GM12878 (cell line): ENCODE measurements around the gene CALCR. TPM values are rescaled to one million over a fixed set of nuclear protein-coding genes. Genes with fewer than 3 reads are reported as not detected.
"Not testable (repeated sequence)": the region's sequence is repeated elsewhere in the genome, so short reads cannot be mapped to it uniquely, and the experiment has no call there.

Experiments
- ATAC-seq: fragments of 200-7000 bp; cut with Tn5 transposase; 3 replicates; pipeline ENCODE4 v1.9.1; 2020; ENCODE audit warnings: mild to moderate bottlenecking, moderate library complexity
- BruUV-seq: library from RNA; stranded (reverse); fragments of 400-500 nt; replicated peaks from 2 replicates; lab custom pipeline; 2021; lab: Mats Ljungman, UMichigan
- CTCF ChIA-PET: fragments of 300-600 bp; sonication (Branson Sonifier 250); formaldehyde crosslinking; extraction: SDS; loops from one replicate; lab custom pipeline; 2021; ENCODE audit warnings: inconsistent platforms; lab: Yijun Ruan, JAX
- POLR2A ChIA-PET: fragments of 350-600 bp; formaldehyde crosslinking; extraction: SDS; loops from one replicate; lab custom pipeline; 2021; ENCODE audit warnings: inconsistent platforms; lab: Charles Lee
- RAD21 ChIA-PET: fragments of 300-600 bp; sonication (Branson Sonifier 250); formaldehyde crosslinking; loops from one replicate; lab custom pipeline; 2023; ENCODE audit warnings: antibody characterized with exemption; ENCODE audit not compliant: unreplicated experiment; lab: Charles Lee
- SMC1A ChIA-PET: fragments of 300-600 bp; sonication (Branson Sonifier 250); formaldehyde crosslinking; loops from one replicate; lab custom pipeline; 2023; ENCODE audit not compliant: unreplicated experiment, uncharacterized antibody; lab: Charles Lee
- DNase-seq: peaks from one replicate; pipeline ENCODE4 v3.0.0-alpha.2; 2011; ENCODE audit warnings: low read depth, low spot score
- FAIRE-seq: peaks from 3 replicates; lab custom pipeline; 2011; peaks lifted over from hg19 to GRCh38; lab: Jason Lieb, UNC
- H2AFZ ChIP-seq: 2 replicates; pipeline ENCODE4 v1.6.0; 2011; ENCODE audit warnings: low read depth, low read length, control low read depth; ENCODE audit not compliant: control insufficient read depth
- H3K27ac ChIP-seq: 2 replicates; pipeline ENCODE4 v1.5.1; 2011; ENCODE audit warnings: control low read depth; ENCODE audit not compliant: control insufficient read depth, insufficient read depth
- H3K27me3 ChIP-seq, 2 experiments: replicated peaks in 1 of 2; 2 replicates each; pipeline versions ENCODE4 v1.6.0 to v1.6.1; 2011; ENCODE audit warnings: low read length in 1 of 2; ENCODE audit not compliant: control insufficient read depth in 2 of 2, insufficient read depth in 2 of 2
- H3K36me3 ChIP-seq, 2 experiments: 2 replicates each; pipeline ENCODE4 v1.5.1; 2011; ENCODE audit warnings: low read length in 1 of 2; ENCODE audit not compliant: control insufficient read depth in 2 of 2, insufficient read depth in 2 of 2
- H3K4me1 ChIP-seq: 2 replicates; pipeline ENCODE4 v1.6.1; 2011; ENCODE audit warnings: mild to moderate bottlenecking, low read length, moderate library complexity, mixed read lengths; ENCODE audit not compliant: control insufficient read depth, insufficient read depth
- H3K4me2 ChIP-seq: 2 replicates; pipeline ENCODE4 v1.6.0; 2011; ENCODE audit warnings: control low read depth; ENCODE audit not compliant: control insufficient read depth, insufficient read depth
- H3K4me3 ChIP-seq: fragments of 200-600 bp; sonication (generic); 2 replicates; pipeline ENCODE4 v1.5.1; 2016
- H3K79me2 ChIP-seq: 2 replicates; pipeline ENCODE4 v1.6.0; 2011; ENCODE audit warnings: low read length; ENCODE audit not compliant: control insufficient read depth, insufficient read depth
- H3K9ac ChIP-seq: 2 replicates; pipeline ENCODE4 v1.8.0; 2011; ENCODE audit warnings: low read length, control low read depth, mixed read lengths; ENCODE audit not compliant: control insufficient read depth, insufficient read depth
- H3K9me3 ChIP-seq: replicated peaks from 3 replicates; pipeline ENCODE4 v1.5.1; 2011; ENCODE audit warnings: mild to moderate bottlenecking, low read length; ENCODE audit not compliant: control insufficient read depth, insufficient read depth
- H4K20me1 ChIP-seq: 2 replicates; pipeline ENCODE4 v1.6.0; 2011; ENCODE audit not compliant: control insufficient read depth, insufficient read depth
- DPF2 ChIP-seq: fragments of 450-650 bp; IDR thresholded peaks from 2 replicates; pipeline ENCODE4 v1.6.1; 2017; ENCODE audit warnings: mild to moderate bottlenecking
- EGR1 ChIP-seq, 2 experiments: IDR thresholded peaks; 1 replicate in 1 of 2; 2 replicates in 1 of 2; pipeline ENCODE4 v1.6.1; 2011 to 2012; ENCODE audit warnings: low read depth in 2 of 2, low read length in 2 of 2, borderline replicate concordance in 1 of 2, mild to moderate bottlenecking in 1 of 2, moderate library complexity in 1 of 2
- ESRRA ChIP-seq: IDR thresholded peaks from 2 replicates; pipeline ENCODE4 v1.6.1; 2012; ENCODE audit warnings: mild to moderate bottlenecking, low read length, improper control_type of control experiment
- IRF4 ChIP-seq: IDR thresholded peaks from 2 replicates; pipeline ENCODE4 v1.6.1; 2011; ENCODE audit warnings: low read depth, low read length
- POU2F2 ChIP-seq: IDR thresholded peaks from 3 replicates; pipeline ENCODE4 v1.6.1; 2011; ENCODE audit warnings: low read depth, mild to moderate bottlenecking, low read length, borderline replicate concordance
- RAD51 ChIP-seq: fragments of 450-650 bp; IDR thresholded peaks from 2 replicates; pipeline ENCODE4 v1.6.1; 2016; ENCODE audit warnings: moderate library complexity, mild to moderate bottlenecking, inconsistent platforms
- SIX5 ChIP-seq: IDR thresholded peaks from 2 replicates; pipeline ENCODE4 v1.6.1; 2011; ENCODE audit warnings: mild to moderate bottlenecking, low read depth, low read length, moderate library complexity; ENCODE audit not compliant: severe bottlenecking
- SPI1 ChIP-seq: IDR thresholded peaks from 2 replicates; pipeline ENCODE4 v1.6.1; 2011; ENCODE audit warnings: low read depth, mild to moderate bottlenecking, low read length, moderate library complexity, borderline replicate concordance; ENCODE audit not compliant: insufficient read depth
- USF1 ChIP-seq: IDR thresholded peaks from 2 replicates; pipeline ENCODE4 v1.6.1; 2011; ENCODE audit warnings: borderline replicate concordance, low read depth, mild to moderate bottlenecking, moderate library complexity, mixed read lengths, low read length; ENCODE audit not compliant: insufficient read depth; ENCODE audit errors: extremely low read length
- WRNIP1 ChIP-seq: IDR thresholded peaks from 2 replicates; pipeline ENCODE4 v1.6.1; 2011; ENCODE audit warnings: low read depth, low read length, improper control_type of control experiment, borderline replicate concordance
- ZNF384 ChIP-seq: IDR thresholded peaks from 2 replicates; pipeline ENCODE4 v1.6.1; 2012; ENCODE audit warnings: low read depth, mild to moderate bottlenecking, low read length, improper control_type of control experiment, borderline replicate concordance
- ZSCAN29 ChIP-seq: fragments of 450-650 bp; IDR thresholded peaks from 2 replicates; pipeline ENCODE4 v1.6.1; 2017; ENCODE audit warnings: mild to moderate bottlenecking, moderate library complexity
- WGBS: methylation state at CpG from one replicate; pipeline ENCODE4 v1.1.6; 2016; ENCODE audit warnings: low lambda C conversion rate; ENCODE audit not compliant: insufficient replicate concordance, insufficient coverage; ENCODE audit errors: missing lambda C conversion rate; 5-methylcytosine and 5-hydroxymethylcytosine counted together
- in situ Hi-C: fragments of 300-500 bp; cut with MboI; formaldehyde crosslinking; loops from 9 replicates; pipeline ENCODE4 v1.14.3; 2018; ENCODE audit warnings: mixed read lengths
- intact Hi-C: fragments of 100-400 bp; cut with micrococcal nuclease; formaldehyde crosslinking; loops from one replicate; pipeline ENCODE4 v1.14.2; 2022; ENCODE audit not compliant: unreplicated experiment
- polyA plus RNA-seq, 11 experiments: library from polyadenylated mRNA; depleted of rRNA in 4 of 11; unstranded in 6 of 11; stranded (reverse) in 5 of 11; fragments of >200 nt; fragmentation: Nextera tagmentation in 4 of 11; fragmentation: Illumina TruSeq in 1 of 11; extraction: Ambion mirVana in 4 of 11; extraction: Trizol in 1 of 11; gene quantifications; 1 replicate in 1 of 11; 2 replicates in 10 of 11; pipeline versions ENCODE4 v1.2.1 to v1.2.3, GENCODE V29; 2011 to 2016; ENCODE audit warnings: inconsistent platforms in 2 of 11, missing spikeins in 2 of 11, low read depth in 1 of 11
- total RNA-seq, 4 experiments: library from RNA; depleted of rRNA in 3 of 4; stranded (reverse); fragments of >200 nt in 3 of 4; fragmentation: Illumina TruSeq in 1 of 4; extraction: Trizol in 1 of 4; gene quantifications; 2 replicates each; pipeline versions ENCODE4 v1.2.1 to v1.2.3, GENCODE V29; 2013 to 2021
- TF ChIP-seq, protein P1 (sequence below): fragments of 450-650 bp; IDR thresholded peaks from 2 replicates; pipeline ENCODE4 v1.6.1; 2016; ENCODE audit warnings: mild to moderate bottlenecking

The CALCR gene
- total and polyA plus RNA-seq, 10 of the 15 experiments (the other 5 are each of a cell fraction or from before 2014, with no cell fraction given) = not detected

DNA sequence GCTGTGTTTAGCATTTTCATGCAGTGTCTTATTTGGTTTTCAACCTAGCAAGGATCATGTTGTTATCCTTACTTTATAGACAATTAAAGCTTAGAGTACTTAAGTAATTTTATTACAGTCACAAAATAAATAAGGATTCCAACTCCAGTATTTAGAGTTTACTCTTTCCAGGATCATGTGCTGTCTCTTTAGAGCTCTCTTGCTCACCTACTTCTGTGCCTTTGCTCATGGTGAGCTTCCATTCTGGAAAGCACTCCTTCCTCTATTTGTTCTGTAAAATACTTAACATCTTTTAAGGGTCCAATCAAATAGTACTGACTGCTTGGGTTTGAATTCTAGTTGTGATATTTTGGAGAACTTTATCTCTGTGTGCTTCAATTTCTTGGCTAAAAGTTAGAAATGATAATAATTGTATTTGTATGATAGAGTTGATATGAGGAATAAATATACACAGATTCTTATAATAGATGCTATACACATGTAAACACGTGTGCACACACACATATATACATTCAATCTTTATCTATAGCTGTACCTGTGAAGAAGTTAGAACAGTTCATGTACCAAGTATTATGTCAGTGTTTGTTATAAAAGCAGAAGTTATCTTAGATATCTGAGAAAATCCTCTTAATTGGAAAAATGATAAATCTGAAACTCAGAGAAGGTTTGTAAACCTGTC, 18.2 kb upstream of the CALCR start:
- H2AFZ ChIP-seq = no peak overlapping the region
- H3K4me2 ChIP-seq = no peak overlapping the region
- no peak overlapping the region for H3K9ac ChIP-seq
- in situ Hi-C loops = no loop called here
- FAIRE-seq = no peak
- POLR2A ChIA-PET = no interaction called here
- H4K20me1 ChIP-seq = no peaks in the 10 kb centered on the region
- H3K9me3 ChIP-seq = no peaks in the 10 kb centered on the region
- no TSS peak for BruUV-seq
- H3K79me2 ChIP-seq = no peaks in the 10 kb centered on the region
- TF ChIP-seq, protein P1, sequence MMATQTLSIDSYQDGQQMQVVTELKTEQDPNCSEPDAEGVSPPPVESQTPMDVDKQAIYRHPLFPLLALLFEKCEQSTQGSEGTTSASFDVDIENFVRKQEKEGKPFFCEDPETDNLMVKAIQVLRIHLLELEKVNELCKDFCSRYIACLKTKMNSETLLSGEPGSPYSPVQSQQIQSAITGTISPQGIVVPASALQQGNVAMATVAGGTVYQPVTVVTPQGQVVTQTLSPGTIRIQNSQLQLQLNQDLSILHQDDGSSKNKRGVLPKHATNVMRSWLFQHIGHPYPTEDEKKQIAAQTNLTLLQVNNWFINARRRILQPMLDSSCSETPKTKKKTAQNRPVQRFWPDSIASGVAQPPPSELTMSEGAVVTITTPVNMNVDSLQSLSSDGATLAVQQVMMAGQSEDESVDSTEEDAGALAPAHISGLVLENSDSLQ = no peak
- no peak for TF ChIP-seq RAD51
- TF ChIP-seq DPF2 = no peak
- no peak for TF ChIP-seq EGR1 (IDR thresholded peaks at IDR 0.05; ENCODE audit: borderline replicate concordance in 1 of 2, low read depth in 2 of 2, low read length in 2 of 2)
- no peak for TF ChIP-seq USF1
- no peak for TF ChIP-seq ZNF384
- TF ChIP-seq ZSCAN29 = no peak
- no peak for TF ChIP-seq ESRRA
- no peak for TF ChIP-seq IRF4
- TF ChIP-seq WRNIP1 = no peak
- TF ChIP-seq SIX5 = no peak
- no peak for TF ChIP-seq SPI1
- TF ChIP-seq POU2F2 = no peak
- DNase-seq = no peak
- RAD21 ChIA-PET = no interaction called here
- no peaks in the 10 kb centered on the region for H3K4me1 ChIP-seq
- SMC1A ChIA-PET = interaction anchor here (1.0 kb wide), 1 partner anchor 29 kb away, joined by 3 read pairs; no protein-coding TSS in a partner anchor
- CTCF ChIA-PET = no interaction called here
- 0% methylated on average over 1 of the region's 1 CpG for WGBS
- H3K27me3 ChIP-seq = no peaks in the 10 kb centered on the region
- no peak overlapping the region for H3K27ac ChIP-seq
- intact Hi-C loops = no loop called here
- no peaks in the 10 kb centered on the region for H3K36me3 ChIP-seq
- no peak overlapping the region for H3K4me3 ChIP-seq
- no peak for ATAC-seq

- H3K4me2 ChIP-seq = not testable (repeated sequence)
Measured at GRCh38 chr7:93591224-93592050, 16.9 kb upstream of the CALCR start.

More at GRCh38 chr7:93591224-93592050, 16.9 kb upstream of the CALCR start:
- H3K36me3 ChIP-seq, H3K4me3 ChIP-seq, CTCF ChIA-PET, FAIRE-seq, intact Hi-C loops, POLR2A ChIA-PET, H4K20me1 ChIP-seq, RAD21 ChIA-PET, H3K9me3 ChIP-seq, H3K27ac ChIP-seq, H3K27me3 ChIP-seq, DNase-seq, BruUV-seq, in situ Hi-C loops, H3K4me1 ChIP-seq, H2AFZ ChIP-seq, H3K79me2 ChIP-seq, ATAC-seq, H3K9ac ChIP-seq: not testable (repeated sequence)
- 59% methylated on average over 24 of the region's 34 CpGs for WGBS
- SMC1A ChIA-PET = interaction anchor here (1.0 kb wide), 1 partner anchor 31 kb away, joined by 3 read pairs; no protein-coding TSS in a partner anchor
